Measurements from ENCODE around the gene LTC4S. TPM values are rescaled to one million over a fixed set of nuclear protein-coding genes. Genes with fewer than 3 reads are reported as not detected.

The LTC4S gene
- polyA plus RNA-seq, 1 experiment, result 0.88 TPM

- TF ChIP-seq, protein P1, sequence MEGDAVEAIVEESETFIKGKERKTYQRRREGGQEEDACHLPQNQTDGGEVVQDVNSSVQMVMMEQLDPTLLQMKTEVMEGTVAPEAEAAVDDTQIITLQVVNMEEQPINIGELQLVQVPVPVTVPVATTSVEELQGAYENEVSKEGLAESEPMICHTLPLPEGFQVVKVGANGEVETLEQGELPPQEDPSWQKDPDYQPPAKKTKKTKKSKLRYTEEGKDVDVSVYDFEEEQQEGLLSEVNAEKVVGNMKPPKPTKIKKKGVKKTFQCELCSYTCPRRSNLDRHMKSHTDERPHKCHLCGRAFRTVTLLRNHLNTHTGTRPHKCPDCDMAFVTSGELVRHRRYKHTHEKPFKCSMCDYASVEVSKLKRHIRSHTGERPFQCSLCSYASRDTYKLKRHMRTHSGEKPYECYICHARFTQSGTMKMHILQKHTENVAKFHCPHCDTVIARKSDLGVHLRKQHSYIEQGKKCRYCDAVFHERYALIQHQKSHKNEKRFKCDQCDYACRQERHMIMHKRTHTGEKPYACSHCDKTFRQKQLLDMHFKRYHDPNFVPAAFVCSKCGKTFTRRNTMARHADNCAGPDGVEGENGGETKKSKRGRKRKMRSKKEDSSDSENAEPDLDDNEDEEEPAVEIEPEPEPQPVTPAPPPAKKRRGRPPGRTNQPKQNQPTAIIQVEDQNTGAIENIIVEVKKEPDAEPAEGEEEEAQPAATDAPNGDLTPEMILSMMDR (IDR thresholded peaks at IDR 0.05; ENCODE audit: insufficient read depth, low read depth, low read length), result peak; percentile 9; the same call in 1 of the 2 replicates
- no peak for DNase-seq (ENCODE audit: low read depth)
- ChIA-PET CTCF (interaction anchor here (1.1 kb wide), 1 partner anchor 73 kb away, joined by 3 read pairs; no protein-coding TSS in a partner anchor), POLR2A (no interaction called here)
- Histone ChIP-seq H3K4me3 (ENCODE audit: low read depth, low read length) (no peak overlapping the region), H3K27me3 (ENCODE audit: control insufficient read depth, insufficient read depth, low read length) (no peaks in the 10 kb centered on the region), H3K36me3 (ENCODE audit: control insufficient read depth, insufficient read depth, low read length) (peaks cover 42% of the 10 kb centered on the region)
Measured at GRCh38 chr5:179836225-179837019, 42.6 kb downstream of the LTC4S start.

DNA sequence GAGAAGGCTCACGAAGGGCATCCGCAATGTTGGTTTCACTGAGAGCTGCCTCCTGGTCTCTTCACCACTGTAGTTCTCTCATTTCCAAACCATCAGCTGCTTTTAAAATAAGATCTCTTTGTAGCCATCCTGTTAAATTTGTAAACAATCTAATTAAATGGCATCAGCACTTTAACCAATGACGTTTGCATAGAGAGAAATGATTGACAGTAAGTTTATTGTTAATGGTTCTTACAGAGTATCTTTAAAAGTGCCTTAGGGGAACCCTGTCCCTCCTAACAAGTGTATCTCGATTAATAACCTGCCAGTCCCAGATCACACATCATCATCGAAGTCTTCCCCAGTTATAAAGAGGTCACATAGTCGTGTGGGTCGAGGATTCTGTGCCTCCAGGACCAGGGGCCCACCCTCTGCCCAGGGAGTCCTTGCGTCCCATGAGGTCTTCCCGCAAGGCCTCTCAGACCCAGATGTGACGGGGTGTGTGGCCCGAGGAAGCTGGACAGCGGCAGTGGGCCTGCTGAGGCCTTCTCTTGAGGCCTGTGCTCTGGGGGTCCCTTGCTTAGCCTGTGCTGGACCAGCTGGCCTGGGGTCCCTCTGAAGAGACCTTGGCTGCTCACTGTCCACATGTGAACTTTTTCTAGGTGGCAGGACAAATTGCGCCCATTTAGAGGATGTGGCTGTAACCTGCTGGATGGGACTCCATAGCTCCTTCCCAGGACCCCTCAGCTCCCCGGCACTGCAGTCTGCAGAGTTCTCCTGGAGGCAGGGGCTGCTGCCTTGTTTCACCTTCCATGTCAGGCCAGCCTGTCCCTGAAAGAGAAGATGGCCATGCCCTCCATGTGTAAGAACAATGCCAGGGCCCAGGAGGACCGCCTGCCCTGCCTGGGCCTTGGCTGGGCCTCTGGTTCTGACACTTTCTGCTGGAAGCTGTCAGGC lies 43.6 kb downstream of the LTC4S start:
- DNase-seq (ENCODE audit: low read depth), result no peak
- no peak overlapping the region for H3K4me3 ChIP-seq (ENCODE audit: low read depth, low read length)
- ChIA-PET CTCF (interaction anchor here (1.1 kb wide), 1 partner anchor 74 kb away, joined by 3 read pairs; no protein-coding TSS in a partner anchor), POLR2A (no interaction called here)
- TF ChIP-seq, protein P1 (IDR thresholded peaks at IDR 0.05; ENCODE audit: insufficient read depth, low read depth, low read length), result no peak
- peaks cover 36% of the 10 kb centered on the region for H3K36me3 ChIP-seq (ENCODE audit: control insufficient read depth, insufficient read depth, low read length)
- H3K27me3 ChIP-seq (ENCODE audit: control insufficient read depth, insufficient read depth, low read length), result no peaks in the 10 kb centered on the region

- ChIA-PET POLR2A (interaction anchor here (0.7 kb wide), 1 partner anchor 19 kb away, joined by 4 read pairs; the partner anchor contains the start of gene MRNIP), CTCF (no interaction called here)
- H3K4me3 ChIP-seq (ENCODE audit: low read depth, low read length), result no peak overlapping the region
- DNase-seq (ENCODE audit: low read depth), result no peak
- H3K27me3 ChIP-seq (ENCODE audit: control insufficient read depth, insufficient read depth, low read length), result no peaks in the 10 kb centered on the region
- TF ChIP-seq, protein P1 (IDR thresholded peaks at IDR 0.05; ENCODE audit: insufficient read depth, low read depth, low read length), result no peak
- H3K36me3 ChIP-seq (ENCODE audit: control insufficient read depth, insufficient read depth, low read length), result peaks cover 20% of the 10 kb centered on the region
Measured at GRCh38 chr5:179839328-179840256, 45.8 kb downstream of the LTC4S start.

DNA sequence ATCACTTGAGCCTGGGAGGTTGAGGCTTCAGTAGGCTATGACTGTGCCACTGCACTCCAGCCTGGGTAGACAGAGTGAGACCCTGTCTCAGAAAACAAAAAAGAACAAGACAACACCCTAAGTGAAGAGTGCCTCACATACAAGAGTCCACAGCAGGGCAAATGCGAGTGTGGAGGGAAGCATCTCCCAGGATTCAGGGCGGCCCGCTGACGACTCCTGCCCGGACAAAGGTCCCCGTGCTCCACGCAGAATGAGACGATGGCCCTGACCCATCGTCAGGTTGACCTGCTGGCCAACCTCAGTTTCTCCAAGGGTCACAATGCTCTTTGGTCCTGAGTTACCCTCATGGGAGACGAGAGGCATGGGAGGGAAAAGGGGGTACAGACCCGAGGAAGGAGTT lies 46.5 kb downstream of the LTC4S start:
- CTCF ChIA-PET, result no interaction called here
- no peak overlapping the region for H3K4me3 ChIP-seq (ENCODE audit: low read depth, low read length)
- no peaks in the 10 kb centered on the region for H3K27me3 ChIP-seq (ENCODE audit: control insufficient read depth, insufficient read depth, low read length)
- TF ChIP-seq, protein P1 (IDR thresholded peaks at IDR 0.05; ENCODE audit: insufficient read depth, low read depth, low read length), result no peak
- no peak for DNase-seq (ENCODE audit: low read depth)
- peaks cover 20% of the 10 kb centered on the region for H3K36me3 ChIP-seq (ENCODE audit: control insufficient read depth, insufficient read depth, low read length)
- POLR2A ChIA-PET, result no interaction called here
